ENCODE measurements around the gene OR6B2. TPM values are rescaled to one million over a fixed set of nuclear protein-coding genes. Genes with fewer than 3 reads are reported as not detected.
"Not testable (repeated sequence)": the region's sequence is repeated elsewhere in the genome, so short reads cannot be mapped to it uniquely, and the experiment has no call there.

Gene OR6B2
- polyA plus RNA-seq, 3 donors: not detected

- not testable (repeated sequence) for H3K27ac ChIP-seq (ENCODE audit: low read depth, low read length)
- 63 to 75% (median 70%) methylated on average over 2 of the region's 2 CpGs for WGBS, 3 donors
Measured at GRCh38 chr2:240044096-240044495, 13.9 kb upstream of the OR6B2 start.

- H3K27ac ChIP-seq (ENCODE audit: low read depth, low read length): no peak overlapping the region
- WGBS, 3 donors: 72 to 84% (median 84%) methylated on average over 18 to 21 of the region's 21 CpGs
Measured at GRCh38 chr2:240043279-240043989, 13.2 kb upstream of the OR6B2 start.

GRCh38 chr2:240042740-240043139 is 12.5 kb upstream of the OR6B2 start:
- no peak overlapping the region for H3K27ac ChIP-seq (ENCODE audit: low read depth, low read length)
- 77 to 86% (median 80%) methylated on average over 11 of the region's 11 CpGs for WGBS, 3 donors

GRCh38 chr2:240041363-240041762 is 11.1 kb upstream of the OR6B2 start:
- no peak overlapping the region for H3K27ac ChIP-seq (ENCODE audit: low read depth, low read length)
- 65 to 83% (median 81%) methylated on average over 6 of the region's 6 CpGs for WGBS, 3 donors

GRCh38 chr2:240037358-240037757 is 7.1 kb upstream of the OR6B2 start:
- H3K27ac ChIP-seq (ENCODE audit: low read depth, low read length): no peak overlapping the region

- no peak overlapping the region for H3K27ac ChIP-seq (ENCODE audit: low read depth, low read length)
- WGBS, 3 donors: 22 to 54% (median 32%) methylated on average over 4 to 5 of the region's 5 CpGs
Measured at GRCh38 chr2:240033330-240033678, 3.1 kb upstream of the OR6B2 start.

GRCh38 chr2:240032406-240033329 is 2.4 kb upstream of the OR6B2 start:
- H3K27ac ChIP-seq (ENCODE audit: low read depth, low read length): no peak overlapping the region
- WGBS, 3 donors: 58 to 70% (median 70%) methylated on average over 14 of the region's 14 CpGs

- 0 to 1% (median 0%) methylated on average over 22 of the region's 22 CpGs for WGBS, 3 donors
Measured at GRCh38 chr2:240024766-240025165, 5.5 kb downstream of the OR6B2 start.

GRCh38 chr2:240023792-240024191 is 6.4 kb downstream of the OR6B2 start:
- H3K27ac ChIP-seq (ENCODE audit: low read depth, low read length): no peak overlapping the region
- WGBS, 3 donors: 67 to 80% (median 77%) methylated on average over 9 of the region's 9 CpGs

More at GRCh38 chr2:240024766-240025165, 5.5 kb downstream of the OR6B2 start:
- H3K27ac ChIP-seq (ENCODE audit: low read depth, low read length): no peak overlapping the region

GRCh38 chr2:240021488-240022104 is 8.6 kb downstream of the OR6B2 start:
- 50 to 67% (median 63%) methylated on average over 9 of the region's 9 CpGs for WGBS, 3 donors
- no peak overlapping the region for H3K27ac ChIP-seq (ENCODE audit: low read depth, low read length)

GRCh38 chr2:240018071-240018750 is 12.0 kb downstream of the OR6B2 start:
- H3K27ac ChIP-seq (ENCODE audit: low read depth, low read length): no peak overlapping the region
- WGBS, 3 donors: 92 to 94% (median 94%) methylated on average over 11 of the region's 11 CpGs

- no peak overlapping the region for H3K27ac ChIP-seq (ENCODE audit: low read depth, low read length)
- 94 to 98% (median 97%) methylated on average over 9 of the region's 9 CpGs for WGBS, 3 donors
Measured at GRCh38 chr2:240014327-240014726, 15.9 kb downstream of the OR6B2 start.

GRCh38 chr2:240013343-240013742 is 16.9 kb downstream of the OR6B2 start:
- no peak overlapping the region for H3K27ac ChIP-seq (ENCODE audit: low read depth, low read length)
- 89 to 98% (median 97%) methylated on average over 1 of the region's 1 CpG for WGBS, 3 donors

GRCh38 chr2:240002983-240003382 is 27.2 kb downstream of the OR6B2 start:
- H3K27ac ChIP-seq (ENCODE audit: low read depth, low read length): no peak overlapping the region
- WGBS, 3 donors: 82 to 85% (median 83%) methylated on average over 7 of the region's 7 CpGs

- no peak overlapping the region for H3K27ac ChIP-seq (ENCODE audit: low read depth, low read length)
- whole genome bisulfite sequencing, 3 donors: 86 to 91% (median 87%) methylated on average over 11 of the region's 11 CpGs
Measured at GRCh38 chr2:240000671-240001070, 29.6 kb downstream of the OR6B2 start.

GRCh38 chr2:239997686-239998409 is 32.4 kb downstream of the OR6B2 start:
- 77 to 83% (median 82%) methylated on average over 9 of the region's 9 CpGs for WGBS, 3 donors
- H3K27ac ChIP-seq (ENCODE audit: low read depth, low read length): no peak overlapping the region

GRCh38 chr2:239994086-239994485 is 36.1 kb downstream of the OR6B2 start:
- H3K27ac ChIP-seq (ENCODE audit: low read depth, low read length): no peak overlapping the region
- 85 to 96% (median 94%) methylated on average over 6 of the region's 6 CpGs for WGBS, 3 donors

- 90 to 93% (median 90%) methylated on average over 2 of the region's 2 CpGs for WGBS, 3 donors
- H3K27ac ChIP-seq (ENCODE audit: low read depth, low read length): no peak overlapping the region
Measured at GRCh38 chr2:239993291-239993690, 36.9 kb downstream of the OR6B2 start.

All from adipose tissue (tissue), 3 donors.